Astrocyte of the cerebellum (primary cell): ENCODE data around the gene EPHB6.

ENCODE experiments used
- DNase-seq: peaks from one replicate; pipeline ENCODE4 v3.0.0-alpha.2; 2011; ENCODE audit warnings: low read depth
- H3K4me3 ChIP-seq: 2 replicates; pipeline ENCODE4 v1.5.1; 2011; ENCODE audit warnings: mild to moderate bottlenecking, low read depth, low read length, moderate library complexity
- in situ Hi-C: cut with HindIII; loops from 2 replicates; pipeline ENCODE4 v1.10.0; 2017; ENCODE audit warnings: low sequenced_read_pairs
- TF ChIP-seq, protein P1 (sequence below): IDR thresholded peaks from 2 replicates; pipeline ENCODE4 v1.5.1; 2012; ENCODE audit warnings: low read length, low read depth, moderate library complexity, mild to moderate bottlenecking; ENCODE audit errors: missing control alignments

Gene EPHB6

DNA sequence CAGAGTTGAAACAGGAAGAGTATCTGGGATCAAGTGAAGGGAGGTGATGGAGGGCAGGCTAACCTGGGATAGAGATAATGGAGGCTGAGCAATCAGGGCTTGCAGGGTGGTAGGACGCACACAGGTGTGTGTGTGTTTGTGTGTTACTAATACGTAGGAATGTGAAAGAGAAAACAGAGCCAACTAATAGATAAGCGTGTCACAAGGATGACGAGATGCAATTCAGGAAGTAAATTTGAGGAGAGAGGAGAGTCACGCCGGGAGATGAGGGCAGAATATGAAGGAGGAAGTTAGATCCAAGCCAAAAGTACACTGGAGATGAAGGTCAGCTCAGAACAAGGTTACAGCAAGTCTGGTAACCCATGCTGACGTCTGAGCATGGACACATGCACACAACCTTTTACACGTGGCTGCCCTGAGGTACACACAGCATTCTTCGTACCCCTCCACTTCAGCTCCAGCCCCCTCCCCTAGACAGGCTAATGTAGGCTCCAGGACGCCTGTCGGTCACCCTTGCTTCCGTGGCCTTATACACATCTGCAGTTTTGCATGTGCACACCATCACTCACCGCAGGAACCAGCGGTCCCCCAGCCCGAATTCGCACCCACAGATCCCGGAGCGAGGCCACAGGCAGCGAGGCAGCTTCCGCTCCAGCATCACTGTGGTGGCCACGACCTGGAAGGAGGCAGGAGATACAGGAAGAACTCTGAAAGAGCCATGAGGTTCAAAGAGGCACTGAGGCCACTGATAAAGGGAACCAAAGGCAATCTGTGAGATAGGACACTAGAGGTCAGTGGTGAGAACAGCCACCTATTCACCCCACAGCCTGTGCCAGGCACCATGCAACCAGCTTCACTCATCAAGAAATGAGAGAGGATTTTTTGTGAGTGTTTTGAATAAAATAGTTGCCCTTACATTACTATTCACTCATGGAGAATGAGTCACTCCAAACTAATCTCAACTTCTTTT, 54.3 kb downstream of the EPHB6 start:
- DNase-seq: no peak
- no peak overlapping the region for H3K4me3 ChIP-seq
- TF ChIP-seq, protein P1, sequence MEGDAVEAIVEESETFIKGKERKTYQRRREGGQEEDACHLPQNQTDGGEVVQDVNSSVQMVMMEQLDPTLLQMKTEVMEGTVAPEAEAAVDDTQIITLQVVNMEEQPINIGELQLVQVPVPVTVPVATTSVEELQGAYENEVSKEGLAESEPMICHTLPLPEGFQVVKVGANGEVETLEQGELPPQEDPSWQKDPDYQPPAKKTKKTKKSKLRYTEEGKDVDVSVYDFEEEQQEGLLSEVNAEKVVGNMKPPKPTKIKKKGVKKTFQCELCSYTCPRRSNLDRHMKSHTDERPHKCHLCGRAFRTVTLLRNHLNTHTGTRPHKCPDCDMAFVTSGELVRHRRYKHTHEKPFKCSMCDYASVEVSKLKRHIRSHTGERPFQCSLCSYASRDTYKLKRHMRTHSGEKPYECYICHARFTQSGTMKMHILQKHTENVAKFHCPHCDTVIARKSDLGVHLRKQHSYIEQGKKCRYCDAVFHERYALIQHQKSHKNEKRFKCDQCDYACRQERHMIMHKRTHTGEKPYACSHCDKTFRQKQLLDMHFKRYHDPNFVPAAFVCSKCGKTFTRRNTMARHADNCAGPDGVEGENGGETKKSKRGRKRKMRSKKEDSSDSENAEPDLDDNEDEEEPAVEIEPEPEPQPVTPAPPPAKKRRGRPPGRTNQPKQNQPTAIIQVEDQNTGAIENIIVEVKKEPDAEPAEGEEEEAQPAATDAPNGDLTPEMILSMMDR: no peak
- in situ Hi-C loops: no loop called here

DNA sequence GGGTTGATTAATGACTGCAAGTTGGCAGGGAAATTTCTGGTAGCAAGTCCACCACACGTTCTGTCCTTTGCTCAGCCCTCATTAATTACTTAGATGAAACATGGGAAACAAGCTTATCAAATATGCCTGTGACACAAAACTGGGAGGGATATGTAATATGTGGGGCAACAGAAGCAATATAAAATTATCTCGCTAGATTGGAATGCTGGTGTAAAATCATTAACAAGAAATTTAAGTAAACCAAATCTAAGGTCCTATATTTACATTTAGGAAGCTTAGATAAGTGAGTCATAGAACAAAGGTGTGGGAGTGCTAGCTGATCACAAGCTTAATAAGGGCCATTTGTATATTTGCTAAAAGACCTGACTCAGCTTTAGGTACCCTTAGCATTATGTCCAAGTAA, 55.2 kb downstream of the EPHB6 start:
- no peak for DNase-seq
- H3K4me3 ChIP-seq: no peak overlapping the region
- TF ChIP-seq, protein P1: no peak
- in situ Hi-C loops: no loop called here

DNA sequence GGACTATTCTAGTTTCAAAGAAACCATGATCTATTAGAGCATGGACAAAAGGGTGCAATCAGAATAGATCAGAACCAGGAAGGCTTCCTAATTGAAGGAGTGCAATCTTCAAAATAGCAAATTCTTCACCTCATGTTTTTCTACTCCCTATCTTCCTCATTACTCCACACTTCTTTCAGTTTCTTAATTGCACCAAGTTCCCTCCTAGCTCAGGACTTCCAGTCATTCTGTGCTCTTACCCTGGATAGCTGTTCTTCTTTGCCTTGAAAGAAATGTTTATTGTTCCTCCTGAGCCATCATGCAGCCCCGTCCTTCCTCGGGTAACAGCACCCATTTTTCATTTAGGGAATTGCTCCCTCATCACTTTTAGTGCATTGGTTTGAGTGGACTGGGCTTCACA, 55.6 kb downstream of the EPHB6 start:
- in situ Hi-C loops: no loop called here
- DNase-seq: no peak
- H3K4me3 ChIP-seq: no peak overlapping the region
- TF ChIP-seq, protein P1: no peak

DNA sequence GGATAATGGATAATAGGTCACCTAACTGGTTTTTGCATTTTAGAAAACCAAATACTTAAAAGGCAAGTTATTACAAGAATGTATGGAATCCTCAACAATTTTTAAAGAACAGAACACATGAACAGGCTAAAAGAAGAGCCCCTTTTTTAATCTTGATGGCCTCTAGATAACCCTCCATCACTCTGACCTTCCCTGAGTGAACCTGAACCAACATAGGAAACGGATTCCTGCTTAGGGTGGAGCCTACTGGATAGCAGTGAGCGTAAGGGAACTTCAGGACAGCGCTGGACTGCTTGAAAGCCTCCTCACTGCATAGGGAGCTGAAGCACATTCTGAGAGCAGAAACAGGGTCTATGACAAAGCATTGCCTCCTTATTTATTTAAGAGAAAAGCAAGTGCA, 58.2 kb downstream of the EPHB6 start:
- H3K4me3 ChIP-seq: no peak overlapping the region
- in situ Hi-C loops: no loop called here
- TF ChIP-seq, protein P1: no peak
- DNase-seq: no peak

DNA sequence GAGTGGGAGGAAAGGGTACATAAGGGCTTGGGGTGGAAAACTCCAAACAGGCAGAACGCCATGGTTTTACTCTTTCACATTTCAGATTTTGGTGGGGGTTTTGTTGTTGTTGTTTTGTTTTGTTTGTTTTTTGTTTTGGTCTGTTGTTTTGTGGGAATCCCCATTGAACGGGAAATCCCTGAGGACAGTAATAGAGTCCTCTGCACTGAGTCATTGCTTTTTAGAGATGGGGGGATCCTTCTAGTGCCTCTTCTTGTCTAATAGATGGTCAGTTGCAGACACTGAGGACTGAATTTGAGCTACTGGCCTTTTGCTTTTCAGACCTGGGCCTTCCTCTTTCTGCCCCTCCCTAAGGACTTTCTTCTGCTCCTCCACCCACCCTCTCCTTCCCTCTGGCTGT, 58.7 kb downstream of the EPHB6 start:
- no peak for DNase-seq
- TF ChIP-seq, protein P1: no peak
- in situ Hi-C loops: no loop called here
- H3K4me3 ChIP-seq: no peak overlapping the region

DNA sequence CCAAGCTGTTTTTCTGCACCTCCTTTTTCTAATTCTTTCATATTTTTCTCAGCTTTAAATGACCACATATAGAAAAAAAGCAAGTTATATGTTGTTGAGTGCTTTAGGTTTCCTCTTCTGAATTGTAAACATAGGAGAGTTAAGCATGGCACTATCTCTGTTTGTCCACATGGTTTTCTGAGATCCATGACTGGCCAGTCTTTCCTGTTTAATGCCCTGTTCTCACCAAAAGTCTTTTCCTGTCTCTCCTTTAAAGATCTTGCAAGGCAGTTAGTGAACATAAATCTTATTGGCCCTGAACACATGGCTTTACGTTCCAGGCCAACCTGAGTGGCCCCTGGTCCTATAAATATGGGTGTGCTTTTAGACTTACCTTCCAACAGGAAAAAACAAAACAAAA, 59.2 kb downstream of the EPHB6 start:
- in situ Hi-C loops: no loop called here
- no peak for DNase-seq
- TF ChIP-seq, protein P1: no peak
- no peak overlapping the region for H3K4me3 ChIP-seq
